H9 (cell line): Measurements from ENCODE around the gene PCDHGA6. TPM values are rescaled to one million over a fixed set of nuclear protein-coding genes. Genes with fewer than 3 reads are reported as not detected.

Experiments used
- DNase-seq: peaks from one replicate; pipeline ENCODE4 v3.0.0-alpha.2; 2017
- H2AFZ ChIP-seq: one replicate; pipeline ENCODE4 v1.6.1; 2013; ENCODE audit warnings: mild to moderate bottlenecking, low read length, control low read depth, moderate library complexity
- H2AK5ac ChIP-seq: 2 replicates; pipeline ENCODE4 v1.6.1; 2013; ENCODE audit warnings: low read length, control low read depth, mixed read lengths; ENCODE audit not compliant: insufficient read length
- H2BK120ac ChIP-seq: one replicate; pipeline ENCODE4 v1.6.1; 2013; ENCODE audit warnings: low read depth, mild to moderate bottlenecking, low read length, control low read depth, inconsistent platforms; ENCODE audit not compliant: poor library complexity, severe bottlenecking
- H2BK12ac ChIP-seq: 2 replicates; pipeline ENCODE4 v1.6.1; 2013; ENCODE audit warnings: low read length, control low read depth, mixed read lengths, low read depth; ENCODE audit not compliant: insufficient read length
- H2BK15ac ChIP-seq: 2 replicates; pipeline ENCODE4 v1.6.1; 2013; ENCODE audit warnings: low read depth, low read length, control low read depth
- H2BK20ac ChIP-seq: one replicate; pipeline ENCODE4 v1.6.1; 2013; ENCODE audit warnings: low read depth, mild to moderate bottlenecking, low read length, control low read depth, inconsistent platforms; ENCODE audit not compliant: poor library complexity, severe bottlenecking
- H2BK5ac ChIP-seq: 2 replicates; pipeline ENCODE4 v1.6.1; 2013; ENCODE audit warnings: low read length, control low read depth, mixed read lengths; ENCODE audit not compliant: insufficient read length
- H3K14ac ChIP-seq: 2 replicates; pipeline ENCODE4 v1.6.1; 2013; ENCODE audit warnings: low read length, control low read depth; ENCODE audit not compliant: insufficient read depth
- H3K18ac ChIP-seq: 2 replicates; pipeline ENCODE4 v1.6.1; 2013; ENCODE audit warnings: low read depth, mild to moderate bottlenecking, mixed read lengths, low read length, control low read depth; ENCODE audit not compliant: insufficient read length
- H3K23ac ChIP-seq: 2 replicates; pipeline ENCODE4 v1.6.1; 2013; ENCODE audit warnings: low read length, control low read depth, mixed read lengths, low read depth; ENCODE audit not compliant: insufficient read length
- H3K23me2 ChIP-seq: 2 replicates; pipeline ENCODE4 v1.6.1; 2013; ENCODE audit warnings: low read depth, mild to moderate bottlenecking, mixed read lengths, low read length, control low read depth; ENCODE audit not compliant: insufficient read length, poor library complexity, severe bottlenecking
- H3K27ac ChIP-seq: 2 replicates; pipeline ENCODE4 v1.5.1; 2013; ENCODE audit warnings: low read length, control low read depth, mixed read lengths, low read depth; ENCODE audit not compliant: insufficient read length
- H3K27me3 ChIP-seq: 2 replicates; pipeline ENCODE4 v1.6.1; 2013; ENCODE audit warnings: low read length, control low read depth, inconsistent platforms; ENCODE audit not compliant: insufficient read depth
- H3K4ac ChIP-seq: 2 replicates; pipeline ENCODE4 v1.6.1; 2013; ENCODE audit warnings: low read depth, mild to moderate bottlenecking, control low read depth, inconsistent platforms, low read length, moderate library complexity
- H3K4me1 ChIP-seq: 2 replicates; pipeline ENCODE4 v1.6.1; 2013; ENCODE audit warnings: low read length, control low read depth, inconsistent platforms; ENCODE audit not compliant: insufficient read depth
- H3K4me2 ChIP-seq: 2 replicates; pipeline ENCODE4 v1.6.1; 2013; ENCODE audit warnings: low read length, control low read depth, mixed read lengths; ENCODE audit not compliant: insufficient read length, insufficient read depth
- H3K56ac ChIP-seq: 2 replicates; pipeline ENCODE4 v1.6.1; 2013; ENCODE audit warnings: low read depth, mild to moderate bottlenecking, mixed read lengths, low read length, control low read depth; ENCODE audit not compliant: insufficient read length
- H3K79me1 ChIP-seq: 2 replicates; pipeline ENCODE4 v1.6.1; 2013; ENCODE audit warnings: low read depth, mild to moderate bottlenecking, moderate library complexity, low read length, control low read depth, inconsistent platforms; ENCODE audit not compliant: insufficient read depth, poor library complexity, severe bottlenecking
- H3K79me2 ChIP-seq: 2 replicates; pipeline ENCODE4 v1.6.1; 2013; ENCODE audit warnings: low read length, control low read depth, inconsistent platforms; ENCODE audit not compliant: insufficient read depth
- H3K9ac ChIP-seq: 2 replicates; pipeline ENCODE4 v1.6.1; 2013; ENCODE audit warnings: low read length, control low read depth, mixed read lengths; ENCODE audit not compliant: insufficient read length; ENCODE audit errors: extremely low read depth
- H3K9me3 ChIP-seq: one replicate; pipeline ENCODE4 v1.6.1; 2013; ENCODE audit warnings: low read depth, low read length, inconsistent platforms; ENCODE audit not compliant: control insufficient read depth
- H3T11ph ChIP-seq: one replicate; pipeline ENCODE4 v1.6.1; 2013; ENCODE audit warnings: mild to moderate bottlenecking, low read length, control low read depth, inconsistent platforms
- H4K20me1 ChIP-seq: one replicate; pipeline ENCODE4 v1.6.1; 2013; ENCODE audit not compliant: control insufficient read depth, insufficient read length, insufficient read depth
- H4K5ac ChIP-seq: 2 replicates; pipeline ENCODE4 v1.6.1; 2013; ENCODE audit warnings: low read depth, mild to moderate bottlenecking, mixed read lengths, low read length, control low read depth; ENCODE audit not compliant: insufficient read length
- H4K8ac ChIP-seq: replicated peaks from 2 replicates; pipeline ENCODE4 v1.6.1; 2013; ENCODE audit warnings: low read length, control low read depth, mixed read lengths, low read depth; ENCODE audit not compliant: insufficient read length
- H4K91ac ChIP-seq: 2 replicates; pipeline ENCODE4 v1.6.1; 2013; ENCODE audit warnings: low read depth, mild to moderate bottlenecking, moderate library complexity, mixed read lengths, low read length, control low read depth; ENCODE audit not compliant: insufficient read length
- H3K27ac Mint-ChIP-seq, 3 experiments: 2 replicates in 2 of 3; 3 replicates in 1 of 3; pipeline ENCODE4 v1.8.0; 2020 to 2021; ENCODE audit warnings: mixed read lengths in 3 of 3, mild to moderate bottlenecking in 1 of 3, moderate library complexity in 1 of 3
- H3K27me3 Mint-ChIP-seq: 2 replicates; pipeline ENCODE4 v1.8.0; 2021; ENCODE audit warnings: low read depth, mild to moderate bottlenecking, moderate library complexity, mixed read lengths
- H3K36me3 Mint-ChIP-seq, 3 experiments: 2 replicates in 2 of 3; 3 replicates in 1 of 3; pipeline ENCODE4 v1.8.0; 2020 to 2021; ENCODE audit warnings: low read depth in 3 of 3, mixed read lengths in 3 of 3; ENCODE audit not compliant: insufficient read depth in 1 of 3
- H3K4me1 Mint-ChIP-seq, 2 experiments: 2 replicates each; pipeline ENCODE4 v1.8.0; 2020; ENCODE audit warnings: mixed read lengths in 2 of 2
- H3K4me3 Mint-ChIP-seq, 2 experiments: 2 replicates in 1 of 2; 3 replicates in 1 of 2; pipeline ENCODE4 v1.8.0; 2020 to 2021; ENCODE audit warnings: mild to moderate bottlenecking in 2 of 2, mixed read lengths in 2 of 2, moderate library complexity in 1 of 2
- H3K9me3 Mint-ChIP-seq, 2 experiments: 2 replicates in 1 of 2; 3 replicates in 1 of 2; pipeline ENCODE4 v1.8.0; 2020; ENCODE audit warnings: mild to moderate bottlenecking in 2 of 2, mixed read lengths in 2 of 2, moderate library complexity in 1 of 2
- WGBS: extraction: QIAGEN DNeasy Blood & Tissue Kit; methylation state at CpG from one replicate; pipeline ENCODE4 v1.1.7; 2013; ENCODE audit warnings: missing lambda C conversion rate, low lambda C conversion rate, mixed read lengths; ENCODE audit not compliant: insufficient read length; ENCODE audit errors: extremely low coverage; 5-methylcytosine and 5-hydroxymethylcytosine counted together
- total RNA-seq: library from RNA; stranded (reverse); gene quantifications from 2 replicates; pipeline ENCODE4 v1.2.1, GENCODE V29; 2021
- TF ChIP-seq, protein P1 (sequence below): fragments of 200-600 bp; sonication (generic); conservative IDR thresholded peaks from 3 replicates; pipeline ENCODE4 v1.8.0; 2021; ENCODE audit warnings: antibody characterized with exemption, mild to moderate bottlenecking

PCDHGA6 gene
- total RNA-seq, 1 experiment from 2014 or later: 1.7 TPM

GRCh38 chr5:141420855-141421488 is 47.3 kb downstream of the PCDHGA6 start, which contains the start of gene PCDHGA11:
TSS of gene PCDHGA11 (plus strand) at chr5:141421051. CDS start at chr5:141421228, 177 bp downstream.
- Histone ChIP-seq H4K91ac (no peak within 1 kb of the TSS), H4K8ac (no peak within 1 kb of the TSS), H3K79me2 (no peaks in the 10 kb centered on the region), H2BK15ac (no peak within 1 kb of the TSS), H4K5ac (no peak within 1 kb of the TSS), H3K27me3 (no peaks in the 10 kb centered on the region; the same call in 1 of the 2 replicates), H3K27ac (no peak within 1 kb of the TSS), H2AFZ (no peak within 1 kb of the TSS), H3K4me2 (no peak within 1 kb of the TSS), H3K4me1 (no peaks in the 10 kb centered on the region), H3K9me3 (peaks cover 13% of the 10 kb centered on the region), H2BK120ac (no peak within 1 kb of the TSS), H3K14ac (0 out of 2 replicates have a peak within 1 kb of the TSS, but pooled peaks have one; percentile 11), H3K56ac (no peak within 1 kb of the TSS), H3K79me1 (no peaks in the 10 kb centered on the region), H2BK20ac (no peak within 1 kb of the TSS), H2BK5ac (no peak within 1 kb of the TSS), H3K23me2 (peaks cover 7% of the 10 kb centered on the region), H2AK5ac (no peak within 1 kb of the TSS), H3K23ac (no peak within 1 kb of the TSS), H3K9ac (no peak within 1 kb of the TSS), H2BK12ac (no peak within 1 kb of the TSS), H3K4ac (no peak within 1 kb of the TSS), H3T11ph (no peak within 1 kb of the TSS), H3K18ac (no peak within 1 kb of the TSS), H4K20me1 (no peaks in the 10 kb centered on the region)
- Mint-ChIP-seq H3K9me3 (peaks cover 62 to 76% of the 10 kb centered on the region in 2 experiments), H3K27me3 (peaks cover 17% of the 10 kb centered on the region), H3K4me3 (peak within 1 kb of the TSS; percentile 32 to 60; a peak in 3 of 5 replicates), H3K4me1 (peaks cover 4 to 9% of the 10 kb centered on the region in 2 experiments; a peak in 3 of 4 replicates), H3K27ac (peak within 1 kb of the TSS in 1 of 3 experiments; percentile 35; a peak in 2 of 7 replicates), H3K36me3 (peaks cover 52 to 85% (median 59%) of the 10 kb centered on the region in 3 experiments)
- WGBS: no CpG with 5 or more reads among the region's 42 CpGs
- TF ChIP-seq, protein P1, sequence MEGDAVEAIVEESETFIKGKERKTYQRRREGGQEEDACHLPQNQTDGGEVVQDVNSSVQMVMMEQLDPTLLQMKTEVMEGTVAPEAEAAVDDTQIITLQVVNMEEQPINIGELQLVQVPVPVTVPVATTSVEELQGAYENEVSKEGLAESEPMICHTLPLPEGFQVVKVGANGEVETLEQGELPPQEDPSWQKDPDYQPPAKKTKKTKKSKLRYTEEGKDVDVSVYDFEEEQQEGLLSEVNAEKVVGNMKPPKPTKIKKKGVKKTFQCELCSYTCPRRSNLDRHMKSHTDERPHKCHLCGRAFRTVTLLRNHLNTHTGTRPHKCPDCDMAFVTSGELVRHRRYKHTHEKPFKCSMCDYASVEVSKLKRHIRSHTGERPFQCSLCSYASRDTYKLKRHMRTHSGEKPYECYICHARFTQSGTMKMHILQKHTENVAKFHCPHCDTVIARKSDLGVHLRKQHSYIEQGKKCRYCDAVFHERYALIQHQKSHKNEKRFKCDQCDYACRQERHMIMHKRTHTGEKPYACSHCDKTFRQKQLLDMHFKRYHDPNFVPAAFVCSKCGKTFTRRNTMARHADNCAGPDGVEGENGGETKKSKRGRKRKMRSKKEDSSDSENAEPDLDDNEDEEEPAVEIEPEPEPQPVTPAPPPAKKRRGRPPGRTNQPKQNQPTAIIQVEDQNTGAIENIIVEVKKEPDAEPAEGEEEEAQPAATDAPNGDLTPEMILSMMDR: peak; percentile 74
- DNase-seq: peak; percentile 74
